A549 (cell line): ENCODE results near the gene EMILIN1. TPM values are rescaled to one million over a fixed set of nuclear protein-coding genes. Genes with fewer than 3 reads are reported as not detected.

Experiments used
- ATAC-seq, 2 experiments: fragments of 200-7000 bp in 1 of 2; fragments of >200 bp in 1 of 2; cut with Nextera tagmentation in 1 of 2; cut with Tn5 transposase in 1 of 2; 3 replicates each; pipeline versions ENCODE4 v1.8.0 to v1.9.1; 2018 to 2020; ENCODE audit warnings: mild to moderate bottlenecking in 1 of 2, moderate library complexity in 1 of 2
- CTCF ChIA-PET: fragments of 300-600 bp; sonication (Branson Sonifier 250); formaldehyde crosslinking; extraction: SDS; loops from one replicate; lab custom pipeline; 2021; ENCODE audit warnings: antibody characterized with exemption, inconsistent platforms; lab: Yijun Ruan, JAX
- POLR2A ChIA-PET: fragments of 350-600 bp; formaldehyde crosslinking; extraction: SDS; loops from one replicate; lab custom pipeline; 2021; ENCODE audit warnings: antibody characterized with exemption, inconsistent platforms; lab: Yijun Ruan, JAX
- DNase-seq, 2 experiments: peaks; one replicate each; pipeline versions ENCODE4 v3.0.0 to v3.0.0-alpha.2; 2011 to 2016; ENCODE audit warnings: low read depth in 1 of 2, low spot score in 1 of 2
- FAIRE-seq: peaks from 2 replicates; lab custom pipeline; 2011; peaks lifted over from hg19 to GRCh38; lab: Jason Lieb, UNC
- H3K27ac ChIP-seq, 2 experiments: fragments of >200 bp; sonication (Bioruptor Twin); formaldehyde crosslinking; 3 replicates each; pipeline ENCODE4 v1.5.1; 2016 to 2017
- H3K4me1 ChIP-seq: fragments of >200 bp; sonication (Bioruptor Twin); formaldehyde crosslinking; 3 replicates; pipeline ENCODE4 v1.6.1; 2016
- H3K4me2 ChIP-seq: fragments of >200 bp; sonication (Bioruptor Twin); formaldehyde crosslinking; 3 replicates; pipeline ENCODE4 v1.6.1; 2016
- H3K4me3 ChIP-seq: fragments of >200 bp; sonication (Bioruptor Twin); formaldehyde crosslinking; 3 replicates; pipeline ENCODE4 v1.5.1; 2016
- H3K9me3 ChIP-seq: fragments of >200 bp; sonication (Bioruptor Twin); formaldehyde crosslinking; 3 replicates; pipeline ENCODE4 v1.6.1; 2016
- CBX8 ChIP-seq: fragments of 200-600 bp; sonication (generic); IDR thresholded peaks from 2 replicates; pipeline ENCODE4 v1.6.1; 2016
- CEBPB ChIP-seq, 2 experiments: fragments of >200 bp in 1 of 2; sonication (Bioruptor Twin) in 1 of 2; formaldehyde crosslinking in 1 of 2; IDR thresholded peaks; 2 replicates each; pipeline ENCODE4 v1.6.1; 2012 to 2016
- EHF ChIP-seq: fragments of 250-450 bp; sonication (Bioruptor Pico); IDR thresholded peaks from 2 replicates; pipeline ENCODE4 v1.5.0; 2020; ENCODE audit warnings: mild to moderate bottlenecking
- EP300 ChIP-seq, 2 experiments: fragments of >200 bp; sonication (Bioruptor Twin); formaldehyde crosslinking; IDR thresholded peaks; 2 replicates in 1 of 2; 3 replicates in 1 of 2; pipeline ENCODE4 v1.6.1; 2016 to 2017
- ESRRA ChIP-seq: fragments of 150-350 bp; IDR thresholded peaks from 2 replicates; pipeline ENCODE4 v1.6.1; 2014; ENCODE audit warnings: mild to moderate bottlenecking, low read length, borderline replicate concordance
- FOSB ChIP-seq: fragments of 250-450 bp; sonication (Bioruptor Pico); IDR thresholded peaks from 2 replicates; pipeline ENCODE4 v1.5.0; 2020; ENCODE audit warnings: mild to moderate bottlenecking, moderate library complexity
- FOSL2 ChIP-seq, 2 experiments: fragments of 450-650 bp in 1 of 2; fragments of >200 bp in 1 of 2; sonication (Bioruptor Twin) in 1 of 2; formaldehyde crosslinking; IDR thresholded peaks; 2 replicates each; pipeline versions ENCODE4 v1.5.0 to v1.6.1; 2016 to 2020; ENCODE audit warnings: mild to moderate bottlenecking in 1 of 2, moderate library complexity in 1 of 2
- GATA3 ChIP-seq: IDR thresholded peaks from 2 replicates; pipeline ENCODE4 v1.6.1; 2012; ENCODE audit warnings: borderline replicate concordance
- HDAC2 ChIP-seq: fragments of 200-600 bp; sonication (generic); IDR thresholded peaks from 2 replicates; pipeline ENCODE4 v1.6.1; 2016
- HOXB5 ChIP-seq: fragments of 250-450 bp; sonication (Bioruptor Pico); IDR thresholded peaks from 2 replicates; pipeline ENCODE4 v1.5.0; 2020; ENCODE audit warnings: mild to moderate bottlenecking, moderate library complexity
- KDM1A ChIP-seq: fragments of 200-600 bp; sonication (generic); IDR thresholded peaks from 2 replicates; pipeline ENCODE4 v1.6.1; 2016; ENCODE audit warnings: low read depth, mild to moderate bottlenecking
- NPAS2 ChIP-seq: fragments of 250-450 bp; sonication (Bioruptor Pico); IDR thresholded peaks from 2 replicates; pipeline ENCODE4 v1.8.0; 2022; ENCODE audit warnings: mild to moderate bottlenecking, moderate library complexity, borderline replicate concordance
- RNF2 ChIP-seq: fragments of 200-600 bp; sonication (generic); IDR thresholded peaks from 2 replicates; pipeline ENCODE4 v1.6.1; 2016; ENCODE audit warnings: low read depth, mild to moderate bottlenecking, antibody characterized with exemption, moderate library complexity, borderline replicate concordance
- SMC3 ChIP-seq: fragments of >200 bp; sonication (Bioruptor Twin); formaldehyde crosslinking; IDR thresholded peaks from 3 replicates; pipeline ENCODE4 v1.6.1; 2018; ENCODE audit warnings: inconsistent platforms
- TFCP2L1 ChIP-seq: fragments of 250-450 bp; sonication (Bioruptor Pico); IDR thresholded peaks from 2 replicates; pipeline ENCODE4 v1.5.0; 2021; ENCODE audit warnings: mild to moderate bottlenecking
- ZNF302 ChIP-seq: fragments of 250-450 bp; sonication (Bioruptor Pico); IDR thresholded peaks from 2 replicates; pipeline ENCODE4 v1.9.0; 2021; ENCODE audit warnings: inconsistent platforms, mild to moderate bottlenecking, moderate library complexity
- ZSCAN20 ChIP-seq: fragments of 250-450 bp; sonication (Bioruptor Pico); IDR thresholded peaks from 2 replicates; pipeline ENCODE4 v1.8.0; 2022; ENCODE audit warnings: mild to moderate bottlenecking, moderate library complexity
- WGBS: methylation state at CpG from one replicate; pipeline ENCODE4 v1.1.6; 2017; ENCODE audit errors: missing lambda C conversion rate; 5-methylcytosine and 5-hydroxymethylcytosine counted together
- polyA plus RNA-seq, 4 experiments: library from polyadenylated mRNA; depleted of rRNA in 3 of 4; stranded (reverse); fragments of >200 nt; fragmentation: RNase III in 1 of 4; extraction: RNeasy Plus Mini Kit Qiagen cat#74134 plus additional on column Dnase treatment in 1 of 4; gene quantifications; 2 replicates in 3 of 4; 3 replicates in 1 of 4; pipeline ENCODE4 v1.2.3, GENCODE V29; 2011 to 2017
- TF ChIP-seq, protein P1 (sequence below): fragments of 250-450 bp; sonication (Bioruptor Pico); IDR thresholded peaks from 2 replicates; pipeline ENCODE4 v1.5.0; 2020; ENCODE audit warnings: low read depth, mild to moderate bottlenecking, moderate library complexity
- TF ChIP-seq, protein P2 (sequence below): fragments of >200 bp; sonication (Bioruptor Twin); formaldehyde crosslinking; IDR thresholded peaks from 3 replicates; pipeline ENCODE4 v1.6.1; 2016
- TF ChIP-seq, protein P3 (sequence below): fragments of 450-650 bp; IDR thresholded peaks from 2 replicates; pipeline ENCODE4 v1.6.1; 2014; ENCODE audit warnings: antibody characterized with exemption
- TF ChIP-seq, protein P4 (sequence below): fragments of 250-450 bp; sonication (Bioruptor Pico); IDR thresholded peaks from 2 replicates; pipeline ENCODE4 v1.5.0; 2021; ENCODE audit warnings: mild to moderate bottlenecking, moderate library complexity, borderline replicate concordance
- TF ChIP-seq, protein P5 (sequence below): fragments of >200 bp; sonication (Bioruptor Twin); formaldehyde crosslinking; IDR thresholded peaks from 2 replicates; pipeline ENCODE4 v1.6.1; 2016
- TF ChIP-seq, protein P6 (sequence below): fragments of 150-350 bp; IDR thresholded peaks from 2 replicates; pipeline ENCODE4 v1.6.1; 2014; ENCODE audit warnings: low read depth, mild to moderate bottlenecking, low read length

Gene EMILIN1
- polyA plus RNA-seq, 2 of the 4 experiments (the other 2 are of a cell fraction), result 0.13 to 0.49 TPM

DNA sequence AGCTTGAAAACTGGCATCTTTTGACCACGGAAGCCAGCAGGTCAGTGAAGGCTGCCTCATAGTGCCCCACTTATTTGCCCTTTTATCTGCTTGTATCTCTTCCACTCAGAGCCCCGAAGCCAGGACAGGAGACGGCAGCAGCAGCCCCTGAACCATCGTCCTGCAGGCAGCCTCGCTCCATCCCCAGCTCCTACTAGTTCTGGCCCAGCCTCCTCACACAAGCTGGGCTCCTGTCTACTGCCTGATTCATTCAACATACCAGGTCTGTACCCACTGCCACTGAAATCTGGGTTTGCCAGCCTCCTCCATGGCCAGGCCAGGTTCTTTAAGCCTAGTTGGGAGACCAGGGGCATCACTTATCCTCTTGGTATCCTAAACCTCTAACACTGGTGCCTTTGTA is 11.0 kb upstream of the EMILIN1 start:
- peaks cover 21% of the 10 kb centered on the region for H3K4me1 ChIP-seq
- ATAC-seq (no peak), FAIRE-seq (no peak), DNase-seq (no peak)
- H3K4me3 ChIP-seq, result no peak overlapping the region
- H3K4me2 ChIP-seq, result no peak overlapping the region
- POLR2A ChIA-PET, result interaction anchor here (2.8 to 4.5 kb wide), 2 partner anchors 13 to 17 kb away, joined by 11 to 23 read pairs; partner anchors contain the start of gene AGBL5
- no peak overlapping the region for H3K27ac ChIP-seq
- TF ChIP-seq NPAS2 (no peak), FOSL2 (IDR thresholded peaks at IDR 0.05) (no peak), FOSL2 (CRISPR knock-in tag; IDR thresholded peaks at IDR 0.05) (no peak), EP300 (IDR thresholded peaks at IDR 0.05) (no peak), HDAC2 (no peak), RNF2 (no peak), SMC3 (no peak), HOXB5 (CRISPR knock-in tag) (no peak)
- TF ChIP-seq, protein P1, sequence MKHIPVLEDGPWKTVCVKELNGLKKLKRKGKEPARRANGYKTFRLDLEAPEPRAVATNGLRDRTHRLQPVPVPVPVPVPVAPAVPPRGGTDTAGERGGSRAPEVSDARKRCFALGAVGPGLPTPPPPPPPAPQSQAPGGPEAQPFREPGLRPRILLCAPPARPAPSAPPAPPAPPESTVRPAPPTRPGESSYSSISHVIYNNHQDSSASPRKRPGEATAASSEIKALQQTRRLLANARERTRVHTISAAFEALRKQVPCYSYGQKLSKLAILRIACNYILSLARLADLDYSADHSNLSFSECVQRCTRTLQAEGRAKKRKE (CRISPR knock-in tag), result no peak
- TF ChIP-seq, protein P2, sequence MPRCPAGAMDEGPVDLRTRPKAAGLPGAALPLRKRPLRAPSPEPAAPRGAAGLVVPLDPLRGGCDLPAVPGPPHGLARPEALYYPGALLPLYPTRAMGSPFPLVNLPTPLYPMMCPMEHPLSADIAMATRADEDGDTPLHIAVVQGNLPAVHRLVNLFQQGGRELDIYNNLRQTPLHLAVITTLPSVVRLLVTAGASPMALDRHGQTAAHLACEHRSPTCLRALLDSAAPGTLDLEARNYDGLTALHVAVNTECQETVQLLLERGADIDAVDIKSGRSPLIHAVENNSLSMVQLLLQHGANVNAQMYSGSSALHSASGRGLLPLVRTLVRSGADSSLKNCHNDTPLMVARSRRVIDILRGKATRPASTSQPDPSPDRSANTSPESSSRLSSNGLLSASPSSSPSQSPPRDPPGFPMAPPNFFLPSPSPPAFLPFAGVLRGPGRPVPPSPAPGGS, result no peak
- TF ChIP-seq, protein P3, sequence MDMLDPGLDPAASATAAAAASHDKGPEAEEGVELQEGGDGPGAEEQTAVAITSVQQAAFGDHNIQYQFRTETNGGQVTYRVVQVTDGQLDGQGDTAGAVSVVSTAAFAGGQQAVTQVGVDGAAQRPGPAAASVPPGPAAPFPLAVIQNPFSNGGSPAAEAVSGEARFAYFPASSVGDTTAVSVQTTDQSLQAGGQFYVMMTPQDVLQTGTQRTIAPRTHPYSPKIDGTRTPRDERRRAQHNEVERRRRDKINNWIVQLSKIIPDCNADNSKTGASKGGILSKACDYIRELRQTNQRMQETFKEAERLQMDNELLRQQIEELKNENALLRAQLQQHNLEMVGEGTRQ, result no peak
- CTCF ChIA-PET, result interaction anchor here (1.1 to 18.7 kb wide), 5 partner anchors 12 to 212 kb away, joined by 3 to 253 read pairs (median 6); partner anchors contain the start of genes AGBL5, EMILIN1 and KHK
- 97% methylated on average over 5 of the region's 5 CpGs for WGBS
- H3K9me3 ChIP-seq, result no peaks in the 10 kb centered on the region

DNA sequence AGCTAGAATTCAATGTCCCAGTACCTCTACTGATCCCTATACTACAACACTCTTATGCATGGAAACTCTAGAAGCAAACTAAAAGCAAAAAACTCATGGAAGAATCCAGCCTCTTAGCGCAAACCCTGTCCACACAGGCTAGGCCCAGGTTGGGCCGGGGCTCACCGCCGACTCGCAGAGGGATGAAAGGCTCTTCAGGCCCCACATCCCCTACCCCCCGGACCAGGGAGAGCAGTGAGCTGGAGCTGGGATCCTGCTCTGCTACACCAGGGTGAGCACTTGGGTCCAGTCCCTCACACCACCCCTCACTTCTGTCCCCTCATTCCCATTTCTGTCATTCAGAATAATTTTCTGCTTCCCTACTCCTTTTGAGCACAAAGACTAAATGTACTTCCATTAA is 9.0 kb upstream of the EMILIN1 start:
- peaks cover 19% of the 10 kb centered on the region for H3K4me1 ChIP-seq
- TF ChIP-seq FOSB (CRISPR knock-in tag), result no peak
- TF ChIP-seq, protein P2, result no peak
- TF ChIP-seq CEBPB (IDR thresholded peaks at IDR 0.05), result no peak
- TF ChIP-seq EHF, result no peak
- TF ChIP-seq CBX8, result no peak
- TF ChIP-seq, protein P4, sequence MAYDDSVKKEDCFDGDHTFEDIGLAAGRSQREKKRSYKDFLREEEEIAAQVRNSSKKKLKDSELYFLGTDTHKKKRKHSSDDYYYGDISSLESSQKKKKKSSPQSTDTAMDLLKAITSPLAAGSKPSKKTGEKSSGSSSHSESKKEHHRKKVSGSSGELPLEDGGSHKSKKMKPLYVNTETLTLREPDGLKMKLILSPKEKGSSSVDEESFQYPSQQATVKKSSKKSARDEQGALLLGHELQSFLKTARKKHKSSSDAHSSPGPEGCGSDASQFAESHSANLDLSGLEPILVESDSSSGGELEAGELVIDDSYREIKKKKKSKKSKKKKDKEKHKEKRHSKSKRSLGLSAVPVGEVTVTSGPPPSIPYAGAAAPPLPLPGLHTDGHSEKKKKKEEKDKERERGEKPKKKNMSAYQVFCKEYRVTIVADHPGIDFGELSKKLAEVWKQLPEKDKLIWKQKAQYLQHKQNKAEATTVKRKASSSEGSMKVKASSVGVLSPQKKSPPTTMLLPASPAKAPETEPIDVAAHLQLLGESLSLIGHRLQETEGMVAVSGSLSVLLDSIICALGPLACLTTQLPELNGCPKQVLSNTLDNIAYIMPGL (CRISPR knock-in tag), result no peak
- TF ChIP-seq ZSCAN20, result no peak
- TF ChIP-seq ZNF302 (CRISPR knock-in tag), result no peak
- TF ChIP-seq, protein P5, sequence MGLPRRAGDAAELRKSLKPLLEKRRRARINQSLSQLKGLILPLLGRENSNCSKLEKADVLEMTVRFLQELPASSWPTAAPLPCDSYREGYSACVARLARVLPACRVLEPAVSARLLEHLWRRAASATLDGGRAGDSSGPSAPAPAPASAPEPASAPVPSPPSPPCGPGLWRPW, result no peak
- TF ChIP-seq TFCP2L1, result no peak
- no peak for TF ChIP-seq KDM1A
- TF ChIP-seq, protein P1 (CRISPR knock-in tag), result no peak
- no peak for TF ChIP-seq ESRRA
- TF ChIP-seq, protein P6, sequence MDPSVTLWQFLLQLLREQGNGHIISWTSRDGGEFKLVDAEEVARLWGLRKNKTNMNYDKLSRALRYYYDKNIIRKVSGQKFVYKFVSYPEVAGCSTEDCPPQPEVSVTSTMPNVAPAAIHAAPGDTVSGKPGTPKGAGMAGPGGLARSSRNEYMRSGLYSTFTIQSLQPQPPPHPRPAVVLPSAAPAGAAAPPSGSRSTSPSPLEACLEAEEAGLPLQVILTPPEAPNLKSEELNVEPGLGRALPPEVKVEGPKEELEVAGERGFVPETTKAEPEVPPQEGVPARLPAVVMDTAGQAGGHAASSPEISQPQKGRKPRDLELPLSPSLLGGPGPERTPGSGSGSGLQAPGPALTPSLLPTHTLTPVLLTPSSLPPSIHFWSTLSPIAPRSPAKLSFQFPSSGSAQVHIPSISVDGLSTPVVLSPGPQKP, result no peak
- TF ChIP-seq GATA3, result no peak
- TF ChIP-seq, all 56 proteins: peak for 0
- CTCF ChIA-PET, result interaction anchor here (13.3 to 18.7 kb wide), 2 partner anchors 14 to 15 kb away, joined by 143 to 253 read pairs; partner anchors contain the start of genes AGBL5, EMILIN1 and KHK
- 96% methylated on average over 6 of the region's 6 CpGs for WGBS
- Histone ChIP-seq H3K4me2 (peak overlapping the region; percentile 86), H3K27ac (no peak overlapping the region), H3K9me3 (no peaks in the 10 kb centered on the region), H3K4me3 (no peak overlapping the region)
- ATAC-seq, result no peak
- POLR2A ChIA-PET, result interaction anchor here (4.5 kb wide), 1 partner anchor 19 kb away, joined by 23 read pairs; the partner anchor contains the start of gene AGBL5
- no peak for DNase-seq
- FAIRE-seq, result no peak
